HCT116 (cell line): ENCODE data around the gene ADAMTS6. TPM values are rescaled to one million over a fixed set of nuclear protein-coding genes. Genes with fewer than 3 reads are reported as not detected.

Source experiments
- ATAC-seq: fragments of 200-7000 bp; cut with Tn5 transposase; 2 replicates; pipeline ENCODE4 v1.9.1; 2020; ENCODE audit warnings: mild to moderate bottlenecking, moderate library complexity
- BruUV-seq: library from RNA; stranded (reverse); fragments of 400-500 nt; replicated peaks from 2 replicates; lab custom pipeline; 2021; lab: Mats Ljungman, UMichigan
- CTCF ChIA-PET: fragments of 300-600 bp; sonication (Branson Sonifier 250); formaldehyde crosslinking; loops from one replicate; lab custom pipeline; 2021; ENCODE audit warnings: antibody characterized with exemption; lab: Charles Lee
- POLR2A ChIA-PET: fragments of 300-600, 350-600 bp; sonication (Branson Sonifier 250); formaldehyde crosslinking; loops from one replicate; lab custom pipeline; 2021; ENCODE audit warnings: antibody characterized with exemption; lab: Charles Lee
- RAD21 ChIA-PET, 2 experiments: fragments of 300-600 bp; sonication (Branson Sonifier 250); formaldehyde crosslinking; loops; one replicate each; lab custom pipeline; 2023; ENCODE audit warnings: low total read pairs in 2 of 2; ENCODE audit not compliant: uncharacterized antibody in 2 of 2, unreplicated experiment in 2 of 2, low non-redundant PET in 1 of 2; lab: Charles Lee
- DNase-seq: peaks from one replicate; pipeline ENCODE4 v3.0.0-alpha.2; 2010; ENCODE audit warnings: low read depth, low spot score
- H2AFZ ChIP-seq: fragments of 200-600 bp; shearing (Covaris generic), sonication (generic); 2 replicates; pipeline ENCODE4 v1.6.1; 2017; ENCODE audit warnings: low read depth, mixed run types, mixed read lengths, antibody characterized with exemption, low read length; ENCODE audit not compliant: poor library complexity, severe bottlenecking
- H3K27ac ChIP-seq: 2 replicates; pipeline ENCODE4 v1.5.1; 2012; ENCODE audit warnings: low read depth, low read length
- H3K27me3 ChIP-seq: fragments of 200-600 bp; sonication (generic); 2 replicates; pipeline ENCODE4 v1.6.1; 2016; ENCODE audit warnings: mixed run types, low read length, mixed read lengths; ENCODE audit not compliant: insufficient read depth
- H3K36me3 ChIP-seq, 2 experiments: fragments of 200-500 bp in 1 of 2; fragments of 200-600 bp in 1 of 2; sonication (Bioruptor generic) in 1 of 2; sonication (generic) in 1 of 2; 2 replicates each; pipeline versions ENCODE4 v1.5.1 to v1.6.1; 2014 to 2016; ENCODE audit warnings: low read length in 2 of 2, inconsistent platforms in 1 of 2, mixed read lengths in 1 of 2, mixed run types in 1 of 2; ENCODE audit not compliant: insufficient read depth in 2 of 2, control insufficient read depth in 1 of 2
- H3K4me1 ChIP-seq, 2 experiments: fragments of 200-600 bp in 1 of 2; sonication (generic) in 1 of 2; 2 replicates each; pipeline versions ENCODE4 v1.5.1 to v1.6.1; 2012 to 2017; ENCODE audit warnings: low read length in 2 of 2, inconsistent platforms in 1 of 2, mild to moderate bottlenecking in 1 of 2, mixed read lengths in 1 of 2, mixed run types in 1 of 2, moderate library complexity in 1 of 2; ENCODE audit not compliant: insufficient read depth in 2 of 2, control insufficient read depth in 1 of 2
- H3K4me2 ChIP-seq: fragments of 200-600 bp; sonication (generic); 2 replicates; pipeline ENCODE4 v1.6.1; 2017; ENCODE audit warnings: mixed run types, low read length, mixed read lengths
- H3K4me3 ChIP-seq, 2 experiments: fragments of 200-600 bp in 1 of 2; sonication (generic) in 1 of 2; replicated peaks in 1 of 2; 2 replicates each; pipeline ENCODE4 v1.5.1; 2011 to 2016; ENCODE audit warnings: low read length in 2 of 2, control low read depth in 1 of 2, low read depth in 1 of 2, mild to moderate bottlenecking in 1 of 2, mixed read lengths in 1 of 2, mixed run types in 1 of 2
- H3K79me2 ChIP-seq: fragments of 200-600 bp; sonication (generic); 2 replicates; pipeline ENCODE4 v1.6.1; 2017; ENCODE audit warnings: mild to moderate bottlenecking, mixed run types, low read length, moderate library complexity, mixed read lengths; ENCODE audit not compliant: insufficient read depth
- H3K9ac ChIP-seq: fragments of 200-600 bp; sonication (generic); 2 replicates; pipeline ENCODE4 v1.6.1; 2016; ENCODE audit warnings: low read length, mixed read lengths
- H3K9me2 ChIP-seq: fragments of 200-600 bp; sonication (generic), shearing (Covaris generic); 2 replicates; pipeline ENCODE4 v1.6.1; 2017; ENCODE audit warnings: mixed run types, mild to moderate bottlenecking, moderate library complexity; ENCODE audit not compliant: insufficient read depth
- H3K9me3 ChIP-seq, 2 experiments: fragments of 200-500 bp in 1 of 2; fragments of 200-600 bp in 1 of 2; sonication (Bioruptor generic) in 1 of 2; sonication (generic) in 1 of 2; 2 replicates each; pipeline ENCODE4 v1.6.1; 2014 to 2017; ENCODE audit warnings: low read length in 2 of 2, mixed read lengths in 2 of 2, inconsistent platforms in 1 of 2, low read depth in 1 of 2, mild to moderate bottlenecking in 1 of 2, mixed run types in 1 of 2, moderate library complexity in 1 of 2; ENCODE audit not compliant: control insufficient read depth in 1 of 2, insufficient read depth in 1 of 2
- H4K20me1 ChIP-seq: fragments of 200-600 bp; sonication (generic), shearing (Covaris generic); 2 replicates; pipeline ENCODE4 v1.6.1; 2017; ENCODE audit warnings: mixed run types, mild to moderate bottlenecking, moderate library complexity; ENCODE audit not compliant: insufficient read depth
- ATF3 ChIP-seq: IDR thresholded peaks from 2 replicates; pipeline ENCODE4 v1.6.1; 2012
- CBX3 ChIP-seq: IDR thresholded peaks from 2 replicates; pipeline ENCODE4 v1.6.1; 2012; ENCODE audit warnings: low read depth
- CEBPB ChIP-seq: IDR thresholded peaks from 2 replicates; pipeline ENCODE4 v1.6.1; 2012; ENCODE audit warnings: low read depth
- CTCF ChIP-seq, 3 experiments: fragments of 200-600 bp in 1 of 3; sonication (generic) in 1 of 3; IDR thresholded peaks in 2 of 3; conservative IDR thresholded peaks in 1 of 3; 2 replicates each; pipeline ENCODE4 v1.5.1; 2012 to 2017; ENCODE audit warnings: low read depth in 2 of 3, low read length in 2 of 3, antibody characterized with exemption in 1 of 3, borderline replicate concordance in 1 of 3, control low read depth in 1 of 3, mild to moderate bottlenecking in 1 of 3, mixed read lengths in 1 of 3, mixed run types in 1 of 3, moderate library complexity in 1 of 3; ENCODE audit not compliant: insufficient read depth in 1 of 3
- EGR1 ChIP-seq: IDR thresholded peaks from 2 replicates; pipeline ENCODE4 v1.6.1; 2012; ENCODE audit warnings: low read depth
- ELF1 ChIP-seq: IDR thresholded peaks from 2 replicates; pipeline ENCODE4 v1.6.1; 2012; ENCODE audit warnings: low read depth, borderline replicate concordance
- EZH2phosphoT487 ChIP-seq: fragments of 200-600 bp; IDR thresholded peaks from 2 replicates; pipeline ENCODE4 v1.6.1; 2018; ENCODE audit warnings: antibody characterized with exemption, borderline replicate concordance
- MAX ChIP-seq: IDR thresholded peaks from 2 replicates; pipeline ENCODE4 v1.6.1; 2012
- RAD21 ChIP-seq: IDR thresholded peaks from 2 replicates; pipeline ENCODE4 v1.6.1; 2012; ENCODE audit warnings: low read depth, mild to moderate bottlenecking
- REST ChIP-seq: IDR thresholded peaks from 2 replicates; pipeline ENCODE4 v1.6.1; 2012; ENCODE audit warnings: low read depth
- SIN3A ChIP-seq: IDR thresholded peaks from 2 replicates; pipeline ENCODE4 v1.6.1; 2012; ENCODE audit warnings: low read depth
- SP1 ChIP-seq: IDR thresholded peaks from 2 replicates; pipeline ENCODE4 v1.6.1; 2012; ENCODE audit warnings: low read depth
- SRF ChIP-seq: IDR thresholded peaks from 2 replicates; pipeline ENCODE4 v1.6.1; 2012; ENCODE audit warnings: low read depth
- YY1 ChIP-seq: IDR thresholded peaks from 2 replicates; pipeline ENCODE4 v1.6.1; 2011; ENCODE audit warnings: low read length, low read depth, moderate library complexity, mild to moderate bottlenecking; ENCODE audit not compliant: insufficient replicate concordance; ENCODE audit errors: extremely low read depth
- ZFX ChIP-seq: fragments of 450-650 bp; IDR thresholded peaks from 2 replicates; pipeline ENCODE4 v1.6.1; 2017
- ZNF274 ChIP-seq: fragments of 200-500 bp; sonication (Bioruptor generic); IDR thresholded peaks from 2 replicates; pipeline ENCODE4 v1.6.1; 2014; ENCODE audit warnings: mild to moderate bottlenecking, low read depth, low read length, inconsistent platforms
- intact Hi-C: fragments of 100-400 bp; cut with micrococcal nuclease; formaldehyde crosslinking; loops from 2 replicates; pipeline ENCODE4 v1.10.0; 2022
- total RNA-seq: library from RNA; stranded (reverse); gene quantifications from one replicate; pipeline ENCODE4 v1.2.1, GENCODE V29; 2021; ENCODE audit not compliant: unreplicated experiment

ADAMTS6 gene
- total RNA-seq, 1 experiment from 2014 or later = 0.93 TPM

GRCh38 chr5:65128226-65128625 is 353.5 kb downstream of the ADAMTS6 start (continued):
- TF ChIP-seq CTCF (IDR thresholded peaks at IDR 0.05 in 2 of 3, conservative IDR thresholded peaks at IDR 0.05 in 1 of 3; ENCODE audit: borderline replicate concordance in 1 of 3, insufficient read depth in 1 of 3, low read depth in 2 of 3, low read length in 2 of 3) (no peak), EZH2phosphoT487 (no peak), CEBPB (no peak), SRF (no peak), ZNF274 (no peak), YY1 (no peak)

GRCh38 chr5:65127161-65127901 is 354.4 kb downstream of the ADAMTS6 start:
- RAD21 ChIA-PET = no interaction called here
- POLR2A ChIA-PET = no interaction called here
- no peak overlapping the region for H2AFZ ChIP-seq
- no TSS peak for BruUV-seq
- no peak overlapping the region for H3K27ac ChIP-seq
- H3K36me3 ChIP-seq = no peaks in the 10 kb centered on the region
- no peak overlapping the region for H3K4me3 ChIP-seq
- H3K4me1 ChIP-seq = no peaks in the 10 kb centered on the region
- no peak for TF ChIP-seq RAD21
- TF ChIP-seq ELF1 = no peak
- no peak for TF ChIP-seq SIN3A
- no peak for TF ChIP-seq SP1
- TF ChIP-seq MAX = no peak
- no peak for TF ChIP-seq ZNF274
- TF ChIP-seq CBX3 = no peak
- no peak for TF ChIP-seq ZFX
- no peak for TF ChIP-seq YY1
- TF ChIP-seq ATF3 = no peak
- TF ChIP-seq REST = no peak
- TF ChIP-seq EGR1 = no peak
- no peaks in the 10 kb centered on the region for H4K20me1 ChIP-seq
- DNase-seq (no peak), ATAC-seq (no peak)
- H3K4me2 ChIP-seq = no peak overlapping the region
- no peaks in the 10 kb centered on the region for H3K9me2 ChIP-seq
- intact Hi-C loops = no loop called here
- H3K27me3 ChIP-seq = no peaks in the 10 kb centered on the region
- no peaks in the 10 kb centered on the region for H3K9me3 ChIP-seq
- CTCF ChIA-PET = no interaction called here
- no peaks in the 10 kb centered on the region for H3K79me2 ChIP-seq
- no peak overlapping the region for H3K9ac ChIP-seq
